Astrocyte (in vitro differentiated cells and primary cell): ENCODE measurements around the gene MED12L. TPM values are rescaled to one million over a fixed set of nuclear protein-coding genes. Genes with fewer than 3 reads are reported as not detected.

ENCODE experiments used
- DNase-seq: peaks from one replicate; pipeline ENCODE4 v3.0.0-alpha.2; 2010; ENCODE audit warnings: low read depth
- FAIRE-seq: peaks from 2 replicates; lab custom pipeline; 2011; peaks lifted over from hg19 to GRCh38; lab: Jason Lieb, UNC
- H2AFZ ChIP-seq: 2 replicates; pipeline ENCODE4 v1.6.0; 2012; ENCODE audit warnings: low read depth, low read length, inconsistent platforms
- H3K27ac ChIP-seq: 2 replicates; pipeline ENCODE4 v1.5.1; 2011; ENCODE audit warnings: low read depth, low read length, inconsistent platforms
- H3K27me3 ChIP-seq: 2 replicates; pipeline ENCODE4 v1.6.0; 2011; ENCODE audit warnings: low read length, inconsistent platforms; ENCODE audit not compliant: insufficient read depth
- H3K36me3 ChIP-seq: 2 replicates; pipeline ENCODE4 v1.5.1; 2011; ENCODE audit warnings: low read length, inconsistent platforms; ENCODE audit not compliant: insufficient read depth
- H3K4me1 ChIP-seq: 2 replicates; pipeline ENCODE4 v1.5.1; 2011; ENCODE audit warnings: low read length, inconsistent platforms; ENCODE audit not compliant: insufficient read depth
- H3K4me2 ChIP-seq: 2 replicates; pipeline ENCODE4 v1.6.0; 2012; ENCODE audit warnings: low read length, inconsistent platforms
- H3K4me3 ChIP-seq: 2 replicates; pipeline ENCODE4 v1.5.1; 2011; ENCODE audit warnings: low read depth, mild to moderate bottlenecking, low read length, inconsistent platforms; ENCODE audit not compliant: insufficient read depth
- H3K79me2 ChIP-seq: 2 replicates; pipeline ENCODE4 v1.6.0; 2012; ENCODE audit warnings: mild to moderate bottlenecking, low read length, inconsistent platforms; ENCODE audit not compliant: insufficient read depth
- H3K9ac ChIP-seq: 2 replicates; pipeline ENCODE4 v1.6.0; 2012; ENCODE audit warnings: mild to moderate bottlenecking, low read length, inconsistent platforms
- H3K9me3 ChIP-seq: 2 replicates; pipeline ENCODE4 v1.5.1; 2012; ENCODE audit warnings: low read depth, mild to moderate bottlenecking, low read length, inconsistent platforms; ENCODE audit not compliant: insufficient read depth
- H4K20me1 ChIP-seq: 2 replicates; pipeline ENCODE4 v1.6.0; 2012; ENCODE audit warnings: low read length, inconsistent platforms; ENCODE audit not compliant: insufficient read depth
- H3K27ac Mint-ChIP-seq: one replicate; pipeline ENCODE4 v1.8.0; 2021; ENCODE audit warnings: mild to moderate bottlenecking, mixed read lengths; ENCODE audit not compliant: unreplicated experiment
- H3K27me3 Mint-ChIP-seq: one replicate; pipeline ENCODE4 v1.8.0; 2021; ENCODE audit warnings: low read depth, mixed read lengths; ENCODE audit not compliant: unreplicated experiment
- H3K36me3 Mint-ChIP-seq: one replicate; pipeline ENCODE4 v1.8.0; 2021; ENCODE audit warnings: low read depth, mixed read lengths; ENCODE audit not compliant: unreplicated experiment
- H3K4me1 Mint-ChIP-seq: one replicate; pipeline ENCODE4 v1.8.0; 2021; ENCODE audit warnings: low read depth, mixed read lengths; ENCODE audit not compliant: unreplicated experiment
- H3K4me3 Mint-ChIP-seq: one replicate; pipeline ENCODE4 v1.8.0; 2021; ENCODE audit warnings: mild to moderate bottlenecking, moderate library complexity, mixed read lengths; ENCODE audit not compliant: unreplicated experiment
- H3K9me3 Mint-ChIP-seq: one replicate; pipeline ENCODE4 v1.8.0; 2021; ENCODE audit warnings: mild to moderate bottlenecking, mixed read lengths; ENCODE audit not compliant: unreplicated experiment
- CTCF ChIP-seq: IDR thresholded peaks from 2 replicates; pipeline ENCODE4 v1.5.1; 2011; ENCODE audit warnings: low read depth, mild to moderate bottlenecking, inconsistent platforms, low read length, moderate library complexity; ENCODE audit not compliant: insufficient read depth
- EZH2 ChIP-seq: IDR thresholded peaks from 2 replicates; pipeline ENCODE4 v1.6.1; 2012; ENCODE audit warnings: mild to moderate bottlenecking, low read length, inconsistent platforms; ENCODE audit not compliant: insufficient read depth
- total RNA-seq: library from RNA; stranded (reverse); gene quantifications from 2 replicates; pipeline ENCODE4 v1.2.1, GENCODE V29; 2021

The MED12L gene
- total RNA-seq, 1 donor from 2014 or later, result 8.2 TPM

- Mint-ChIP-seq H3K27me3 (no peaks in the 10 kb centered on the region), H3K9me3 (no peaks in the 10 kb centered on the region), H3K4me3 (no peak overlapping the region)
Observed at GRCh38 chr3:151209654-151210053, 124.2 kb downstream of the MED12L start.

GRCh38 chr3:151210676-151211381 is 125.4 kb downstream of the MED12L start:
- H3K27me3 Mint-ChIP-seq, result no peaks in the 10 kb centered on the region
- no peak overlapping the region for H3K4me3 Mint-ChIP-seq
- H3K79me2 ChIP-seq, result no peaks in the 10 kb centered on the region
- H4K20me1 ChIP-seq, result no peaks in the 10 kb centered on the region
- peaks cover 40% of the 10 kb centered on the region for H3K4me1 Mint-ChIP-seq
- no peak overlapping the region for H3K4me2 ChIP-seq
- no peaks in the 10 kb centered on the region for H3K9me3 ChIP-seq
- H3K36me3 Mint-ChIP-seq, result no peaks in the 10 kb centered on the region
- FAIRE-seq (no peak), DNase-seq (no peak)
- H3K4me3 ChIP-seq, result no peak overlapping the region
- no peak overlapping the region for H2AFZ ChIP-seq
- H3K4me1 ChIP-seq, result no peaks in the 10 kb centered on the region
- H3K27ac Mint-ChIP-seq, result no peak overlapping the region
- no peaks in the 10 kb centered on the region for H3K27me3 ChIP-seq
- H3K27ac ChIP-seq, result no peak overlapping the region
- peak; percentile 5 for TF ChIP-seq CTCF
- no peak for TF ChIP-seq EZH2
- no peaks in the 10 kb centered on the region for H3K36me3 ChIP-seq
- no peak overlapping the region for H3K9ac ChIP-seq
- H3K9me3 Mint-ChIP-seq, result no peaks in the 10 kb centered on the region

More at GRCh38 chr3:151209654-151210053, 124.2 kb downstream of the MED12L start:
- Histone ChIP-seq H3K9me3 (no peaks in the 10 kb centered on the region), H3K4me1 (no peaks in the 10 kb centered on the region), H3K79me2 (no peaks in the 10 kb centered on the region), H3K4me3 (no peak overlapping the region), H3K27ac (no peak overlapping the region), H4K20me1 (no peaks in the 10 kb centered on the region), H3K9ac (no peak overlapping the region), H3K27me3 (no peaks in the 10 kb centered on the region), H3K4me2 (no peak overlapping the region), H2AFZ (no peak overlapping the region), H3K36me3 (no peaks in the 10 kb centered on the region)
- Mint-ChIP-seq H3K4me1 (peaks cover 34% of the 10 kb centered on the region), H3K36me3 (no peaks in the 10 kb centered on the region), H3K27ac (no peak overlapping the region)
- DNase-seq, result no peak
- FAIRE-seq, result no peak
- TF ChIP-seq EZH2 (no peak), CTCF (no peak)

DNA sequence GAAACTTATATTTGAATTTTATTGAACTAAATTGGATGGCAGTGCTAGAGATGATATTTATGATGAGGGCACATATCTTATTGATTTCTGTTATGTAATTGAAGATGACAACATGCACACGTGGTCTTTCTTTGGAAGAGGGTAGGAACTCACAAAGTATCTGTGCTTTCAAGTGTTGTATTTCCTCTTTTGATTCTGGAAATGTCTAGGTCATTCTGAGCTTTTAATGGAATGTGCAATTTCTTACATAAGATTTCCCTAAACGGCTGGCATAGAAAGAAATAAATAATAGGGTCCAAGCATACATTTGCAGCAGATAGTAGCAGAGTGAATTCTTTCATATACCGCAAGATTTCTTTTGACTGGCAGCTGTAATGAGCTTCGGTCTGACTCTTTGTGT is 127.7 kb downstream of the MED12L start:
- FAIRE-seq, result no peak
- H3K4me3 Mint-ChIP-seq, result no peak overlapping the region
- no peaks in the 10 kb centered on the region for H3K36me3 ChIP-seq
- H3K4me1 Mint-ChIP-seq, result peaks cover 53% of the 10 kb centered on the region
- H3K27me3 Mint-ChIP-seq, result no peaks in the 10 kb centered on the region
- H3K79me2 ChIP-seq, result no peaks in the 10 kb centered on the region
- H3K27ac ChIP-seq, result no peak overlapping the region
- no peaks in the 10 kb centered on the region for H4K20me1 ChIP-seq
- no peak overlapping the region for H3K9ac ChIP-seq
- no peaks in the 10 kb centered on the region for H3K9me3 ChIP-seq
- no peak overlapping the region for H2AFZ ChIP-seq
- peaks cover 15% of the 10 kb centered on the region for H3K4me1 ChIP-seq
- DNase-seq, result no peak
- H3K36me3 Mint-ChIP-seq, result no peaks in the 10 kb centered on the region
- TF ChIP-seq EZH2 (no peak), CTCF (no peak)
- no peaks in the 10 kb centered on the region for H3K27me3 ChIP-seq
- H3K27ac Mint-ChIP-seq, result no peak overlapping the region
- no peak overlapping the region for H3K4me3 ChIP-seq
- H3K4me2 ChIP-seq, result no peak overlapping the region
- no peaks in the 10 kb centered on the region for H3K9me3 Mint-ChIP-seq
